ENCODE measurements around the gene UFSP1.
"Not testable (repeated sequence)": the region's sequence is repeated elsewhere in the genome, so short reads cannot be mapped to it uniquely, and the experiment has no call there.

Gene UFSP1

DNA sequence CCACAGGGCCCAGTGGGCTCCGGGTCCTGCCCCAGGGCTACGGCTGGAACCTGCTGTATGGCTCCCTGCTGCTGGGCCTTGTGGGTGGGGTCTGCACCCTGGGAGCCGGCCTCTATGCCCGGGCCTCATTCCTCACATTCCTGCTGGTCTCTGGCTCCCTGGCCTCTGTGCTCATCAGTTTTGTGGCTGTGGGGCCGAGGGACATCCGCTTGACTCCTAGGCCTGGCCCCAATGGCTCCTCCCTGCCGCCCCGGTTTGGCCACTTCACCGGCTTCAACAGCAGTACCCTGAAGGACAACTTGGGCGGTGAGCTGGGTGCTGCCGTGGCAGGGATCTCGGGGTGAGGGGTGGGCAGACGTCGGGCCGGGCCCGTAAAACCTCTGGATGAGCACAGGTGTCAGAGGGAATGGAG, 32.6 kb downstream of the UFSP1 start:
- Histone ChIP-seq H3K36me3 (ENCODE audit: control insufficient read depth, insufficient read depth, low read length) (no peaks in the 10 kb centered on the region), H3K9me3 (ENCODE audit: control insufficient read depth, low read length) (no peaks in the 10 kb centered on the region), H3K4me3 (ENCODE audit: insufficient read depth, low read depth, low read length) (no peak overlapping the region), H3K27ac (ENCODE audit: insufficient read depth, low read depth, low read length, poor library complexity, severe bottlenecking) (no peak overlapping the region), H3K27me3 (ENCODE audit: control insufficient read depth, insufficient read depth, low read length, poor library complexity, severe bottlenecking) (peaks cover 5% of the 10 kb centered on the region), H3K4me1 (ENCODE audit: control insufficient read depth, insufficient read depth, low read length) (no peaks in the 10 kb centered on the region)
- WGBS, 2 experiments = 85 to 86% methylated on average over 16 of the region's 16 CpGs

GRCh38 chr7:100855515-100855914, 34.0 kb downstream of the UFSP1 start:
- no peak overlapping the region for H3K4me3 ChIP-seq (ENCODE audit: insufficient read depth, low read depth, low read length)
- no peaks in the 10 kb centered on the region for H3K36me3 ChIP-seq (ENCODE audit: control insufficient read depth, insufficient read depth, low read length)
- no peak overlapping the region for H3K27ac ChIP-seq (ENCODE audit: insufficient read depth, low read depth, low read length, poor library complexity, severe bottlenecking)
- WGBS, 2 experiments = 95 to 96% methylated on average over 10 of the region's 10 CpGs
- H3K4me1 ChIP-seq (ENCODE audit: control insufficient read depth, insufficient read depth, low read length) = no peaks in the 10 kb centered on the region
- H3K27me3 ChIP-seq (ENCODE audit: control insufficient read depth, insufficient read depth, low read length, poor library complexity, severe bottlenecking) = peaks cover 5% of the 10 kb centered on the region
- no peaks in the 10 kb centered on the region for H3K9me3 ChIP-seq (ENCODE audit: control insufficient read depth, low read length)

DNA sequence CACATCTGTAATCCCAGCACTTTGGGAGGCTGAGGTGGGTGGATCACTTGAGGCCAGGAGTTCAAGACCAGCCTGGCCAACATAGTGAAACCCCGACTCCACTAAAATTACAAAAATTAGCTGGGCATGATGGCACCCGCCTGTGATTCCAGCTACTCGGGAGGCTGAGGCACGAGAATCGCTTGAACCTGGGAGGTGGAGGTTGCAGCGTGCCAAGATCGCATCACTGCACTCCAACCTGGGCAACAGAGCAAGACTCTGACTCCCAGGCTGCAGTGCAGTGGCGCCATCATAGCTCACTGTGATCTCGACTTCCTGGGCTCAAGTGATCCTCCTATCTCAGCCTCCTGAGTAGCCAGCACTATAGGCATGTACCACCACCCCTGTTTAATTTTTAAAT, 34.6 kb downstream of the UFSP1 start:
- H3K9me3 ChIP-seq (ENCODE audit: control insufficient read depth, low read length); H3K27ac ChIP-seq (ENCODE audit: insufficient read depth, low read depth, low read length, poor library complexity, severe bottlenecking); H3K4me1 ChIP-seq (ENCODE audit: control insufficient read depth, insufficient read depth, low read length); H3K4me3 ChIP-seq (ENCODE audit: insufficient read depth, low read depth, low read length); H3K27me3 ChIP-seq (ENCODE audit: control insufficient read depth, insufficient read depth, low read length, poor library complexity, severe bottlenecking); H3K36me3 ChIP-seq (ENCODE audit: control insufficient read depth, insufficient read depth, low read length): not testable (repeated sequence)
- WGBS, 2 experiments = 94 to 95% methylated on average over 9 of the region's 9 CpGs

DNA sequence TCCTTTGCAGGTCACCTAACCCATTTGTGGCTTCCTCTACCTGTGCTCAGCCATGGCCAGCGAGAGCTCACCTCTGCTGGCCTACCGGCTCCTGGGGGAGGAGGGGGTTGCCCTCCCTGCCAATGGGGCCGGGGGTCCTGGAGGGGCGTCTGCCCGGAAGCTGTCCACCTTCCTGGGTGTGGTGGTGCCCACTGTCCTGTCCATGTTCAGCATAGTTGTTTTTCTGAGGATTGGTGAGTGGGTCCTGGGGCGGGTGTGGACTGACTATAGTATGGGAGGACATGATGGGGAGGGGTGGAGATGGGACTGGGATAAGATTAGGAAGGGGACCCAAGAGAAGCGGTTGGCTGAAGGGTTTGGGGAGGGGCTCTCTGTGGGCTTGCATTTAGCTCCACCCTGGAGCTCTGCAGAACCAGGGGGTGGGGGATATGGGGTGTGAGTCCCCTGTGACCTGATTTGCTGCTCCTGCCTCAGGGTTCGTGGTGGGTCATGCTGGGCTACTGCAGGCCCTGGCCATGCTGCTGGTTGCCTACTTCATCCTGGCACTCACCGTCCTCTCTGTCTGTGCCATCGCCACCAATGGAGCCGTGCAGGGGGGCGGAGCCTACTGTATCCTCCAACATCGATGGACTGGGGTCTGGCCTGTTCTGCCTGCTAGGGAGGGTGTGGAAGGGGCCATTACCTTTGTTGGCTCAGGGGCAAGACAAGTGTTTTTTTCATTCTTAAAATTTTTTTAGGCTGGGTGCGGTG, 35.2 kb downstream of the UFSP1 start:
- Histone ChIP-seq H3K27me3 (ENCODE audit: control insufficient read depth, insufficient read depth, low read length, poor library complexity, severe bottlenecking) (peaks cover 5% of the 10 kb centered on the region), H3K4me3 (ENCODE audit: insufficient read depth, low read depth, low read length) (no peak overlapping the region), H3K9me3 (ENCODE audit: control insufficient read depth, low read length) (no peaks in the 10 kb centered on the region), H3K27ac (ENCODE audit: insufficient read depth, low read depth, low read length, poor library complexity, severe bottlenecking) (no peak overlapping the region), H3K4me1 (ENCODE audit: control insufficient read depth, insufficient read depth, low read length) (no peaks in the 10 kb centered on the region), H3K36me3 (ENCODE audit: control insufficient read depth, insufficient read depth, low read length) (no peaks in the 10 kb centered on the region)
- WGBS, 2 experiments = 89 to 92% methylated on average over 14 of the region's 14 CpGs

- no peaks in the 10 kb centered on the region for H3K9me3 ChIP-seq (ENCODE audit: control insufficient read depth, low read length)
- 0 to 1% methylated on average over 71 of the region's 71 CpGs for WGBS, 2 experiments
- H3K27me3 ChIP-seq (ENCODE audit: control insufficient read depth, insufficient read depth, low read length, poor library complexity, severe bottlenecking) = peaks cover 5% of the 10 kb centered on the region
- peak within 1 kb of the TSS; percentile 69 for H3K4me3 ChIP-seq (ENCODE audit: insufficient read depth, low read depth, low read length)
- H3K4me1 ChIP-seq (ENCODE audit: control insufficient read depth, insufficient read depth, low read length) = no peaks in the 10 kb centered on the region
- H3K36me3 ChIP-seq (ENCODE audit: control insufficient read depth, insufficient read depth, low read length) = no peaks in the 10 kb centered on the region
- H3K27ac ChIP-seq (ENCODE audit: insufficient read depth, low read depth, low read length, poor library complexity, severe bottlenecking) = no peak within 1 kb of the TSS
Measured at GRCh38 chr7:100852048-100852872, 37.3 kb downstream of the UFSP1 start, which contains the start of gene SLC12A9. TSS of gene SLC12A9 (plus strand) at chr7:100852713. CDS start at chr7:100854198, 1,485 bp downstream.

- Histone ChIP-seq H3K27ac (ENCODE audit: insufficient read depth, low read depth, low read length, poor library complexity, severe bottlenecking) (no peak overlapping the region), H3K4me3 (ENCODE audit: insufficient read depth, low read depth, low read length) (no peak overlapping the region), H3K4me1 (ENCODE audit: control insufficient read depth, insufficient read depth, low read length) (no peaks in the 10 kb centered on the region), H3K9me3 (ENCODE audit: control insufficient read depth, low read length) (no peaks in the 10 kb centered on the region), H3K36me3 (ENCODE audit: control insufficient read depth, insufficient read depth, low read length) (no peaks in the 10 kb centered on the region), H3K27me3 (ENCODE audit: control insufficient read depth, insufficient read depth, low read length, poor library complexity, severe bottlenecking) (no peaks in the 10 kb centered on the region)
- WGBS, 2 experiments = 94 to 95% methylated on average over 4 of the region's 4 CpGs
Measured at GRCh38 chr7:100847360-100847759, 42.2 kb downstream of the UFSP1 start.

DNA sequence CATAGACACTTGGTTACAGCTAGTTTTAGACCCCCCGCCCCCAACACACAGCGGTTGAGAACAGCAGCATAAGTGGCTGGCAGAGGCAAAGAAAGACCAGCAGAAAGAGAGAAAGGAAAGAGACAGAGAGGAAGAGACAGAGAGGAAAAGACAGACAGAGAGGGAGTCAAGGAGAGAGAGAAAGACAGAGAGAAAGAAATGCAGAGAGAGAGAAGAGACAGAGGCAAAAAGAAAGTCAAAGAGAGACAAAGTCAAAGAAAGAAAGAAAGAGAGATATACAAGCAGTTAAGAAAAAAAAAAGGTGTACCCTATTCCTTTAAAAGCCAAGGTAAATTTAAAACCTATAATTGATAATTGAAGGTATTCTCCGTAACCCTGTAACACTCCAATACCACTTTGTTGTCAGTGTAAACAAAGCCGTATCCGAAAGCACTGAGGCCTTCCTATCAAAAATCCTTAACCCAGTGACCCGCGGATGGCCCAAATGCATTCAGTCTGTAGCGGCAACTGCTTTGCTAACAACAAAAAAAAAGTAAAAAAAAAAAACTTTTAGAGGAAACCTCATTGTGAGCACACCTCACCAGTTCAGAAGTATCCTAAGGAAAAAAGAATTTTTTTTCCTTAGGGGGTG, 48.9 kb downstream of the UFSP1 start:
- Histone ChIP-seq H3K4me3 (ENCODE audit: insufficient read depth, low read depth, low read length) (no peak overlapping the region), H3K27ac (ENCODE audit: insufficient read depth, low read depth, low read length, poor library complexity, severe bottlenecking) (no peak overlapping the region), H3K9me3 (ENCODE audit: control insufficient read depth, low read length) (no peaks in the 10 kb centered on the region), H3K36me3 (ENCODE audit: control insufficient read depth, insufficient read depth, low read length) (no peaks in the 10 kb centered on the region), H3K27me3 (ENCODE audit: control insufficient read depth, insufficient read depth, low read length, poor library complexity, severe bottlenecking) (no peaks in the 10 kb centered on the region), H3K4me1 (ENCODE audit: control insufficient read depth, insufficient read depth, low read length) (peaks cover 6% of the 10 kb centered on the region)
- WGBS, 2 experiments = 33 to 42% methylated on average over 7 to 8 of the region's 8 CpGs

GRCh38 chr7:100839361-100839760, 50.2 kb downstream of the UFSP1 start:
- Histone ChIP-seq H3K4me1 (ENCODE audit: control insufficient read depth, insufficient read depth, low read length) (peaks cover 6% of the 10 kb centered on the region), H3K27me3 (ENCODE audit: control insufficient read depth, insufficient read depth, low read length, poor library complexity, severe bottlenecking) (no peaks in the 10 kb centered on the region), H3K9me3 (ENCODE audit: control insufficient read depth, low read length) (no peaks in the 10 kb centered on the region), H3K27ac (ENCODE audit: insufficient read depth, low read depth, low read length, poor library complexity, severe bottlenecking) (no peak overlapping the region), H3K36me3 (ENCODE audit: control insufficient read depth, insufficient read depth, low read length) (no peaks in the 10 kb centered on the region), H3K4me3 (ENCODE audit: insufficient read depth, low read depth, low read length) (no peak overlapping the region)
- 93 to 94% methylated on average over 18 of the region's 18 CpGs for WGBS, 2 experiments
